Kidney glomerular epithelial cell (primary cell): Measurements from ENCODE around the gene SV2B.

Experiments
- DNase-seq: peaks from one replicate; lab custom pipeline; 2025; lab: John Stamatoyannopoulos, UW

SV2B gene

GRCh38 chr15:91141097-91141496, 41.0 kb downstream of the SV2B start:
- no peak for DNase-seq

GRCh38 chr15:91142106-91142744, 42.2 kb downstream of the SV2B start:
- DNase-seq: peak; percentile 17

GRCh38 chr15:91142946-91143345, 42.9 kb downstream of the SV2B start:
- no peak for DNase-seq

GRCh38 chr15:91146728-91147127, 46.7 kb downstream of the SV2B start:
- DNase-seq: no peak

GRCh38 chr15:91148243-91148642, 48.2 kb downstream of the SV2B start:
- no peak for DNase-seq

- no peak for DNase-seq
These were observed 50.6 kb downstream of the SV2B start for GRCh38 chr15:91150502-91151160.

GRCh38 chr15:91151781-91152563, 51.9 kb downstream of the SV2B start:
- DNase-seq: no peak

GRCh38 chr15:91152896-91153581, 53.0 kb downstream of the SV2B start:
- no peak for DNase-seq

GRCh38 chr15:91153954-91154353, 53.9 kb downstream of the SV2B start:
- no peak for DNase-seq

GRCh38 chr15:91156175-91156726, 56.2 kb downstream of the SV2B start:
- DNase-seq: no peak

GRCh38 chr15:91158415-91159394, 58.6 kb downstream of the SV2B start:
- no peak for DNase-seq

- DNase-seq: no peak
These were observed 65.8 kb downstream of the SV2B start for GRCh38 chr15:91165850-91166249.

GRCh38 chr15:91168457-91168856, 68.4 kb downstream of the SV2B start:
- DNase-seq: no peak

GRCh38 chr15:91171334-91171733, 71.3 kb downstream of the SV2B start:
- DNase-seq: no peak

GRCh38 chr15:91182101-91182500, 82.0 kb downstream of the SV2B start:
- no peak for DNase-seq

- DNase-seq: no peak
These were observed 83.5 kb downstream of the SV2B start for GRCh38 chr15:91183596-91183995.

- DNase-seq: no peak
These were observed 84.4 kb downstream of the SV2B start for GRCh38 chr15:91184441-91184840.

- peak; percentile 10 for DNase-seq
These were observed 87.0 kb downstream of the SV2B start for GRCh38 chr15:91186904-91187656.

GRCh38 chr15:91192285-91192684, 92.2 kb downstream of the SV2B start:
- no peak for DNase-seq

- DNase-seq: no peak
These were observed 92.8 kb downstream of the SV2B start for GRCh38 chr15:91192690-91193377.
